ES-I3 (cell line): Measurements from ENCODE around the gene VMP1.

Source experiments
- H3K36me3 ChIP-seq: 2 replicates; pipeline ENCODE4 v1.6.1; 2013; ENCODE audit warnings: mild to moderate bottlenecking, low read length, control low read depth, moderate library complexity; ENCODE audit not compliant: insufficient read depth
- H3K4me1 ChIP-seq: 2 replicates; pipeline ENCODE4 v1.6.1; 2013; ENCODE audit warnings: mild to moderate bottlenecking, control low read depth, low read length; ENCODE audit not compliant: insufficient read depth
- H3K9ac ChIP-seq: 2 replicates; pipeline ENCODE4 v1.6.1; 2013; ENCODE audit warnings: low read depth, mild to moderate bottlenecking, low read length, moderate library complexity
- H3K9me3 ChIP-seq: 2 replicates; pipeline ENCODE4 v1.6.1; 2013; ENCODE audit warnings: mild to moderate bottlenecking, low read length, moderate library complexity; ENCODE audit not compliant: control insufficient read depth, insufficient read depth

Gene VMP1

DNA sequence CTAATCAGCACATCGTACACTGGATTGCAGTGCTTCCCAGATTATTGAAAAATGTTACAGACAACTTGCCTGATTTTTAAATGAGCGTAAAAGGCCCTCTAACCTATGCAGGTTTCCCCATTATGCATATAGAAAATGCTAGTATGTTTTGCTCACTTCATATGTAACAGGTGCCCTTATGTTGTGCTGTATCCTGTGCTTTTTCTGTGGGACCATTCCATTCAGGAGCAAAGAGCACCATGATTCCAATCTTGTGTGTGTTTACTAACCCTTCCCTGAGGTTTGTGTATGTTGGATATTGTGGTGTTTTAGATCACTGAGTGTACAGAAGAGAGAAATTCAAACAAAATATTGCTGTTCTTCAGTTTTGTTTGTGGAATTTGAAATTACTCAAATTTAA, 13.1 kb upstream of the VMP1 start:
- Histone ChIP-seq H3K36me3 (peaks cover 47% of the 10 kb centered on the region), H3K9me3 (no peaks in the 10 kb centered on the region)

DNA sequence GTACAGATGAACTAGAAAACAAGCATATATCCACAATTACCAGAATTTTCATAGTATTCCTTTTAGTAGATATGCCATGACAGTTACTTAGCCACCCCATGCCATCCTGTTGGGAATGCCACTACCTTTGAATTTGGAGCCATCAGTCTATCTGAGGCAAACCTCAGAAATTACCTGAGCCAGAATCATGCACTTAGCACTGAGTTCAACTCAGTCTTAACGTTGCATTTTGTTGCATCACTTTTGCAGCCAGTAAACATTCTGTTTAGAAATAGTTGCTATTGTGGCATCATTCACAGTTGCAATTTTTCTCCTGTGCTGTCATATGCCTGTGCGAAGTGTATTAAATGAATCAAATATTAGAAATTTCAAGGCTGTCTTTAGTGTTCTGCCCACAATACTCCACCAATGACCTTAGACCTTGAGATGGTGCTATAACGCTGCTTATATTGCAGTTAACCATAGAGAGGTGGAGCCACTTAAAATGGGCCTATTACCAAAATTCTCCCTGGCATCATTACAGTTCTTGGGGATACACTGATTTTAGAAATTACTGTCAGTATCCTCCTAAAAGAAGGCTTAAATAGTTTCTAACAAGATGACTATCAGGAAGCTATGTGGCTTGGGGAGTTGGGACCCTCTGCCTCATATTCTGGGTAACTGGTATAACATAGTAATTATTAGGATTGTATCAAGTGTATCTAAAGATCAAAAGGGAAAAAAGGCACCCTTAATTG, 11.3 kb upstream of the VMP1 start:
- H3K4me1 ChIP-seq, result no peaks in the 10 kb centered on the region
- no peak overlapping the region for H3K9ac ChIP-seq
- peaks cover 44% of the 10 kb centered on the region for H3K36me3 ChIP-seq
- no peaks in the 10 kb centered on the region for H3K9me3 ChIP-seq

More for the DNA sequence above, 13.1 kb upstream of the VMP1 start:
- no peaks in the 10 kb centered on the region for H3K4me1 ChIP-seq
- H3K9ac ChIP-seq, result no peak overlapping the region

DNA sequence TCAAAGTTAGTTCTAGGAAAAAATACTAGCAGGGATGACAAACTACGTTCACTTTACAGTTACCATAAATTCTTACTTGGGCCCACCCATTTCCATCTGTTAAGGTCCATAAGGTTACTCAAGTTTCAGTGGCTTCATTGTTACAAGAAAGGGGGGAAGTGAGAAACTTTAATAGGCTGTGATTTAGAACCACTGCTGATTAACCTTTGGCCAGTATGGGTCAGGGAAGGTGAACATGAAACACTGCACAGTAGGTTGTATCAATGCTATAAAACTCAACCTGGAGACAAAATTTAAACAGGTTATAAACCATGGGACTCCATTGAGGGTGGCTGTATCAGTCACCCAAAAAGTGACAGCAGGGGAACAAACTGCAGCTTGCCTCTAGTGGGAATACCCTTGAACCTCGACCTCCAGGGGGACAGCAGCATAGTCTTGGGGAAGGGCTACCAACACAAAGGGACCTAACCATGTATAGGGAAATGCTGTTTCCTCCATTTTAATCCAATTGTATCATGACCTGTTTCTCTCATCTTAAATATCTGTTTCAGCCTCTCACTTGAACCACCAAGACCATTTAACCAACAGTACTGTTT, 10.7 kb upstream of the VMP1 start:
- Histone ChIP-seq H3K9ac (no peak overlapping the region), H3K9me3 (no peaks in the 10 kb centered on the region), H3K4me1 (no peaks in the 10 kb centered on the region)

DNA sequence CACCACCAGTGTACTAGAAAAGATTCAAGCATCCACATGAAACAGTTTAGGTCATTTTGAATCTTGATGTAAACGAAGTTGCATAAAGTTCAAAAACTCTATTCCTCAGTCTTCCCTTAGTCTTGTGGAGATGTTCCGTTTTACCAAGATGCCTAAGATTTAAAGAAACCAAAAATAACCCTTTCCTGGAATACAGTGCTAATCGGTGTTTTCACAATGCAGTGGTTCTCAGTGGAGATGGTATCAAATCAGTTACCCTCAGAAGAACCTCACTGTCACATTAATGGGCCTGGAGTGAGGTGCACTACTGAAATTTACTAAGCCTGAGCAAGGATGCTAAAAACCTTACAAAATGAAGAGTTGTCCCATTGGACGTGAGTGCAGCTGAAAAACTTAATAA, 9.3 kb upstream of the VMP1 start:
- Histone ChIP-seq H3K4me1 (no peaks in the 10 kb centered on the region), H3K9me3 (no peaks in the 10 kb centered on the region), H3K36me3 (peaks cover 46% of the 10 kb centered on the region), H3K9ac (no peak overlapping the region)

More for the DNA sequence above, 10.7 kb upstream of the VMP1 start:
- H3K36me3 ChIP-seq, result peaks cover 44% of the 10 kb centered on the region

DNA sequence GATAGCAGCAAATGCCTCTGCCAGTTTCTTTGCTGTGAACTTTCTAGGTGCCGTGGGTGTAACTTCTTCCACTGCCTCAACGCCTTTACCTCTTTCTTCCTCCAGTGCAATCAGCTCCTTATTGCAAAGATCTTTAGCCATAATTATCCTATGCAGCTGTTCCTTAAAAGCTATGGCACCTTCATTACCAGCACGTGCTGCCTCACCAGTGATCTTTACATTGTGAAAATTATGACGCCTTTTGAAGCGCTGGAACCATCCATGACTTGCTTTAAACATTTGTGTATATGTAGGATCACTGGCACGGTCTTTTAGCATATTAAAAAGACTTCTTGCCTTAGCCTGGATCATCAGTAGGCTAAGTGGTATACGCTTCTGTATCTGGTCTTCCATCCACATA, 8.2 kb upstream of the VMP1 start:
- H3K9ac ChIP-seq, result no peak overlapping the region
- H3K36me3 ChIP-seq, result peaks cover 36% of the 10 kb centered on the region
- no peaks in the 10 kb centered on the region for H3K4me1 ChIP-seq
- no peaks in the 10 kb centered on the region for H3K9me3 ChIP-seq

DNA sequence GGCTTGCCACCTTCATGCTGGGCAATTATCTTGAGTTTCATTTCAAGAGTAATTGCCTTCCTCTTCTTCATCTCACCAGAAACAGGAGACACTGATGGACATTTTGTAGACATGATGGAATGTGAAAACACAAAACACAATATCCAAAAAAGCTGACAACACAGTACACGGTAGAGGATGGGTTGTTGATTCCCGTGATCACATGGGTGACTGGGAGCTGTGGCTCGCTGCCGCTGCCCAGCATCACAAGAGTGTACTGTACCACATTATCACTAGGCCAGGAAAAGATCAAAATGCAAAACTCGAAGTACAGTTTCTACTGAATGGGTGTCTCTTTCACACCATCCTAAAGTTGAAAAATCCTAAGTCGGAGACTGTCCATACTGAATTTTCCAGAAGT, 7.7 kb upstream of the VMP1 start:
- Histone ChIP-seq H3K4me1 (no peaks in the 10 kb centered on the region), H3K9me3 (no peaks in the 10 kb centered on the region), H3K36me3 (peaks cover 33% of the 10 kb centered on the region), H3K9ac (no peak overlapping the region)

DNA sequence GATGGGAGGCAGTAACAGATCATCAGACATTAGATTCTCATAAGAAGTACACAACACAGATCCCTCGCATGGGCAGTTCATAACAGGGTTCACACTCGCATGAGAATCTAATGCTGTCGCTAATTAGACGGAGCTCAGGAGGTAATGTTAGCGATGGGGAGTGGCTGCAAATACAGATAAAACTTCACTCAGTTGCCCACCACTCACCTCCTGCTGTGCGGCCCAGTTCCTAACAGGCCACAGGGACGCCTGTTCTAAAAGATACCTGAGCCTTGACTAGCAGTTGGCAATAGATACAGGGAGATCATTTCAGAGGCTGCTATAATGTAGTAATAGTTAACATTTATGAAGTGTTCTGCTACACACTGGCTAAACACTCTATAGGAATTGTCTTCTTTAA, 5.2 kb upstream of the VMP1 start:
- Histone ChIP-seq H3K9ac (no peak overlapping the region), H3K36me3 (peaks cover 17% of the 10 kb centered on the region), H3K4me1 (peaks cover 5% of the 10 kb centered on the region; the same call in 1 of the 2 replicates), H3K9me3 (no peaks in the 10 kb centered on the region)

DNA sequence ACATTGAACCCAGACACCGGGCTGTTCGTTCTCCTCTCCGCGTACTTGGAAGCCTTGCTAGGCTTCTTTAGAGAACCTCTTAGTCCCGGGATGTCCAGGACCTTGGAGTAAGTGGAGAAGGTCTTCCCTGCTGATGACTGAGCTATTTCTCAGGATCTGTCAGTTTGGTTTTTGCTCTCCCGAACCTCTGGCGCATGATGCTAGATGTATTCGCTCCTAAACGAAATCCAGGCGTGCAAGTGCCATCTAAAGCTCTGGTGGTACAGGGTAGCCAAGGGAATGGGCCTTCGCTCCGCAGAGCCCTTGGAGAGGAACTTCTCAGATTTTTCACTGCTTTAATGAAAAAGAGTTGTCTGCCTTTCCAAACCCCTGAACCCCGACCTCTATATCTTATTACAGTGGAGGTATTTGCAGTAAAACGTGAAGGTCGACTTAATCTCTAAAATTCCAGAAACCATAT, 547 bp downstream of the VMP1 start:
- H3K9me3 ChIP-seq, result no peaks in the 10 kb centered on the region
- peaks cover 9% of the 10 kb centered on the region for H3K4me1 ChIP-seq
- H3K9ac ChIP-seq, result peak overlapping the region; percentile 94
- 0 out of 2 replicates have a peak, but pooled peaks cover 2% of the 10 kb centered on the region for H3K36me3 ChIP-seq

DNA sequence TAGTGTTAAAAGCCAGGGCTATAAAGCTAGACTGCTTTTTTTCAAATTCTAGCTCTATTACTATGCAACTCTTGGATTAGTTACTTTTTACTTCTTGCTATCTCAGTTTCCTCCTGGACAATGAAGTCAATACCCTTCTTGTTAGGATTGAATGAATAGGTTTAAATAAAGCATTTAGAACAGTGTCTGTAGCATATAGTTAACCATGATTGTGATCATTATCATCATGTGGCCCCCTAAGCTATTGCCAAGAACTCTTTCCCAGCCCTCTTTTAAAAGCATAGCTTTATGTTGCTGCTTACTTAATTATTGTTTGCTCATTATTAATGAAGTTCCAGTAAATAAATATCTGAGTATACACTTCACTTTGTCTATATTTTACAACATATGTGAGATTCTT, 4.5 kb downstream of the VMP1 start:
- H3K9ac ChIP-seq, result no peak overlapping the region
- no peaks in the 10 kb centered on the region for H3K9me3 ChIP-seq
- no peaks in the 10 kb centered on the region for H3K36me3 ChIP-seq
- H3K4me1 ChIP-seq, result peaks cover 5% of the 10 kb centered on the region; the same call in 1 of the 2 replicates

DNA sequence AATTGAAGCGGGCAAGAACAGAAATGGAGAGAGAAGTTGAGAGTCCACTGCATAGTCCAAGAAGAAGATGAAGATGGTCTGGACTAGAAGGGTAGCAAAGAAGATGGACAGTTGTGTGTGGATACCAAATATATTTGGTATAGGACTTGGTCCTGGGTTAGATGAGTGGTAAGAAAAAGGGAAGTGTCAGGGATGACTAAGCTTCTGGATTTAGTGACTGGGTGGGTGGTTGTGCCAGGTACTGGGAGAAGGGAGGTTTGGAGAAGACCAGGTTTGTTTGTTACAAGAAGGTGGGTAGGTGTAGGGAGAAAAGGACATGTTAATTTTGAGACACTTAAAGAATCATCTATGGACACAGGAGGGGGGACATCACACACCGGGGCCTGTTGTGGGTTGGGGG, 5.4 kb downstream of the VMP1 start:
- Histone ChIP-seq H3K9ac (no peak overlapping the region), H3K9me3 (no peaks in the 10 kb centered on the region), H3K36me3 (no peaks in the 10 kb centered on the region), H3K4me1 (peaks cover 5% of the 10 kb centered on the region; the same call in 1 of the 2 replicates)

DNA sequence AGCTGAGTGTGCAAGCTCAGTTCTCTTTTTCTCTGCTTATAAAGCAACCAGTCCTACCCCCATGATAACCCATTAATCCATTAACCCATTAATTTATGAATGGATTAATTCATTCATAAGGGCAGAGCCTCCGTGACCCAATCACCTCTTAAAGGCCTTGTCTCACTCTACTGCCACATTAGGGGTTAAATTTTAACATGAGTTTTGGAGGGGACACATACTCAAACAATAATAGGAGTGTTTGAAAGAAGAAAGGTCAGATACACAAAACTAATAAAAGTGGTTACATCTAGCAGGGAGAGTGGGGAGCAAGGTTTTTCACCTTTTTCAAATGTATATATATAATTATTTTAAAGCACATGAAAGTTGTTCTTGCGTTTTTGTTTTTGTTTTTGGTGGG, 6.8 kb downstream of the VMP1 start:
- peaks cover 3% of the 10 kb centered on the region; the same call in 1 of the 2 replicates for H3K4me1 ChIP-seq
- H3K9me3 ChIP-seq, result no peaks in the 10 kb centered on the region
- no peak overlapping the region for H3K9ac ChIP-seq
- H3K36me3 ChIP-seq, result no peaks in the 10 kb centered on the region

DNA sequence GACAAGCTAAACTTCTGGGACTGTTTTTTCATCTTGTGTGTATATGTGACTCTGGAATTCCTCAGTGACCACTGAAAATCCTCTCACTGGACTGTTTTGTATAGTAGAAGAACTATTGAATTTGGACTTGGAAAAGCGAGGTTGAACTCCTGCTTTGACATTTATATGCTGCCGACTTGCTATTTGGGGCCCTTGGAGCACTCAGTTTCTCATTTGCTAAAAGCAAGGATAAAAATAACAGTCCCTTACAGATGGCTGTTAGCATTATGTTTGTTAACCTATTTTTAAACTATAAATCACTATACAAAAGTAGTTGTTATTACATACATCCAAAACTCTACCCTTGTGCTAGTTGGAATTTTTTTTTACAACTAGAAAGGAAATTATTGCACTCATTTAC, 9.0 kb downstream of the VMP1 start:
- Histone ChIP-seq H3K9me3 (no peaks in the 10 kb centered on the region), H3K36me3 (no peaks in the 10 kb centered on the region), H3K9ac (no peak overlapping the region), H3K4me1 (no peaks in the 10 kb centered on the region)

DNA sequence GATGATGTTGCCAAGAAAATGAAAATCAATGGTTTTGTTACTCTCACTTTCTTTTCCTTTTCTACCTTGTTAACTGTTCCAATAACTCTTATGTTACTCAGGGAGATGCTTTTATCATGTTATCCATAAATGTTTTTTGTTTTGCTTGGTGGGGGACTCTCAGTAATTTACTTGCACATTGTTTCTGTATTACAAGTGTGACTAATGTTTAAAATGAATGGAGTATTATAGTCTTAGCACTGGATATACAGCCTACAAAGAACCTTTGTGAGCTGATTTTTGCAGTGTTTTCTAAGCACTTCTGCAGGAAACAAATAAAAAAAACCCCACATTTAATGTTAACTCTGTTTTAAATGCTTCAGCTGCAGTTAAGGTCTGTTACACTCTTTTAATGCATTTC, 12.1 kb downstream of the VMP1 start:
- Histone ChIP-seq H3K9ac (no peak overlapping the region), H3K9me3 (no peaks in the 10 kb centered on the region), H3K4me1 (peaks cover 7% of the 10 kb centered on the region), H3K36me3 (no peaks in the 10 kb centered on the region)

DNA sequence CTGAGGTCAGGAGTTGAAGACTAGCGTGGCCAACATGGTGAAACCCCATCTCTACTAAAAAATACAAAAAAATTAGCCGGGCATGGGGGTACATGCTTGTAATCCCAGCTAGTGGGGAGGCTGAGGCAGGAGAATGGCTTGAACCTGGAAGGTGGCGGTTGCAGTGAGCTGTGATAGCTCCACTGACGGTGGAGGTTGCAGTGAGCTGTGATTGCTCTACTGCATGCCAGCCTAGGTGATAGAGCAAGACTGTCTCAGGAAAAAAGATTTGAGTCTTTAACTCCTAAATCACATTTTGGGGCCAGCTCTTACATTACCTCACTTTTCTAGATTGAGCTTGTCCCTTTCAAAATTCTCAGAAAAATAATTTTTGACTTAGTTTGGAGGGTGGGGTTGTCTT, 15.2 kb downstream of the VMP1 start:
- Histone ChIP-seq H3K36me3 (no peaks in the 10 kb centered on the region), H3K4me1 (peaks cover 7% of the 10 kb centered on the region), H3K9ac (no peak overlapping the region), H3K9me3 (no peaks in the 10 kb centered on the region)

DNA sequence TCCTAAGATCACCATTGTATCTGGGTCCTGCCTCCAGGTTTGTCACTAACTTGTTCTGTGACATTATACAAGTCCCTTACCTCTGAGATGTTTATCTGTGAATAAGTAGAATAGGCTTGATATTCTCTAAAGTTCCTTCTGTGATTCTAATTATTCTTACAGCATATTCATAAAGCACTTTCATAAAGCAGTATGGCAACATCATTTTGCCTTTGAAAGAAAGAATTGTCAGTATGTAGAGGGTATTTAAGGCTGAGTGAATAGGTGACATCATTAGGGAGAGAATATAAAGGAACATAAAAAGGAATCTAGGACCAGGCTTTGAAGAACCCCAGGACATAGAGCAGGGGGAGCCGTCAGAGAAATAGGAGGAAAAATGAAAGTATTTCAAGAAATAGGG, 15.6 kb downstream of the VMP1 start:
- peaks cover 7% of the 10 kb centered on the region for H3K4me1 ChIP-seq
- H3K9me3 ChIP-seq, result no peaks in the 10 kb centered on the region
- H3K9ac ChIP-seq, result no peak overlapping the region
- no peaks in the 10 kb centered on the region for H3K36me3 ChIP-seq
